GM23338 (cell line): Measurements from ENCODE around the gene ARID1B. TPM values are rescaled to one million over a fixed set of nuclear protein-coding genes. Genes with fewer than 3 reads are reported as not detected.

Experiments
- ATAC-seq: fragments of 200-7000 bp; cut with Tn5 transposase; 3 replicates; pipeline ENCODE4 v1.9.1; 2020
- DNase-seq: peaks from one replicate; pipeline ENCODE4 v3.0.0-alpha.2; 2015; ENCODE audit warnings: low spot score
- H2AFZ ChIP-seq: fragments of 200-600 bp; sonication (generic); 2 replicates; pipeline ENCODE4 v1.8.0; 2016; ENCODE audit warnings: antibody characterized with exemption, mild to moderate bottlenecking, moderate library complexity
- H3F3A ChIP-seq: fragments of 200-600 bp; sonication (generic); replicated peaks from 2 replicates; pipeline ENCODE4 v1.8.0; 2017; ENCODE audit warnings: antibody characterized with exemption, mixed run types, low read depth
- H3K27ac ChIP-seq: fragments of 200-600 bp; sonication (generic); 2 replicates; pipeline ENCODE4 v1.6.1; 2016; ENCODE audit warnings: low read depth
- H3K27me3 ChIP-seq: fragments of 200-600 bp; sonication (generic); 2 replicates; pipeline ENCODE4 v1.8.0; 2016; ENCODE audit warnings: mild to moderate bottlenecking, mixed run types, moderate library complexity; ENCODE audit not compliant: insufficient read depth
- H3K36me3 ChIP-seq: fragments of 200-600 bp; sonication (generic); 2 replicates; pipeline ENCODE4 v1.8.0; 2016; ENCODE audit warnings: mild to moderate bottlenecking; ENCODE audit not compliant: insufficient read depth
- H3K4me1 ChIP-seq: fragments of 200-600 bp; sonication (generic); 2 replicates; pipeline ENCODE4 v1.8.0; 2016; ENCODE audit warnings: mild to moderate bottlenecking, moderate library complexity; ENCODE audit not compliant: insufficient read depth
- H3K4me2 ChIP-seq: fragments of 200-600 bp; sonication (generic); 2 replicates; pipeline ENCODE4 v1.7.1; 2017; ENCODE audit warnings: mixed run types
- H3K4me3 ChIP-seq: fragments of 200-600 bp; sonication (generic); 2 replicates; pipeline ENCODE4 v1.6.1; 2016; ENCODE audit warnings: mixed run types
- H3K79me2 ChIP-seq: fragments of 200-600 bp; sonication (generic); replicated peaks from 2 replicates; pipeline ENCODE4 v1.8.0; 2017; ENCODE audit warnings: mild to moderate bottlenecking; ENCODE audit not compliant: insufficient read depth
- H3K9me2 ChIP-seq: fragments of 200-600 bp; sonication (generic); 2 replicates; pipeline ENCODE4 v1.8.0; 2017; ENCODE audit not compliant: insufficient read depth
- H4K20me1 ChIP-seq: fragments of 200-600 bp; sonication (generic); replicated peaks from 2 replicates; pipeline ENCODE4 v1.8.0; 2017; ENCODE audit warnings: mild to moderate bottlenecking; ENCODE audit not compliant: insufficient read depth
- H3K27ac Mint-ChIP-seq: 2 replicates; pipeline ENCODE4 v1.8.0; 2020; ENCODE audit warnings: inconsistent platforms, mild to moderate bottlenecking, moderate library complexity, mixed read lengths
- H3K27me3 Mint-ChIP-seq: 3 replicates; pipeline ENCODE4 v1.8.0; 2022; ENCODE audit warnings: low read depth, mild to moderate bottlenecking, moderate library complexity, mixed read lengths, inconsistent platforms; ENCODE audit not compliant: insufficient read depth, poor library complexity
- H3K36me3 Mint-ChIP-seq: 3 replicates; pipeline ENCODE4 v1.8.0; 2021; ENCODE audit warnings: low read depth, mild to moderate bottlenecking, inconsistent platforms, moderate library complexity, mixed read lengths
- H3K4me1 Mint-ChIP-seq: 3 replicates; pipeline ENCODE4 v1.8.0; 2020; ENCODE audit warnings: mild to moderate bottlenecking, inconsistent platforms, mixed read lengths
- H3K4me3 Mint-ChIP-seq: 3 replicates; pipeline ENCODE4 v1.8.0; 2021; ENCODE audit warnings: moderate library complexity, mild to moderate bottlenecking, inconsistent platforms, mixed read lengths
- H3K9me3 Mint-ChIP-seq: 3 replicates; pipeline ENCODE4 v1.8.0; 2020; ENCODE audit warnings: moderate library complexity, mild to moderate bottlenecking, inconsistent platforms, mixed read lengths
- CREB1 ChIP-seq: fragments of 250-450 bp; sonication (Bioruptor Pico); IDR thresholded peaks from 2 replicates; pipeline ENCODE4 v1.5.0; 2020; ENCODE audit warnings: low read depth, mild to moderate bottlenecking, moderate library complexity
- CTCF ChIP-seq, 2 experiments: fragments of 200-600 bp in 1 of 2; sonication (generic) in 1 of 2; conservative IDR thresholded peaks; 2 replicates each; pipeline versions ENCODE4 v1.5.1 to v1.6.1; 2016 to 2017; ENCODE audit warnings: antibody characterized with exemption in 2 of 2, low read depth in 2 of 2, mild to moderate bottlenecking in 2 of 2, moderate library complexity in 1 of 2
- ETS1 ChIP-seq: IDR thresholded peaks from 2 replicates; pipeline ENCODE4 v1.6.1; 2016; ENCODE audit warnings: antibody characterized with exemption
- EZH2 ChIP-seq: fragments of 200-600 bp; sonication (generic); IDR thresholded peaks from one replicate; pipeline ENCODE4 v1.8.0; 2017; ENCODE audit warnings: antibody characterized with exemption, mild to moderate bottlenecking, low read depth; ENCODE audit not compliant: unreplicated experiment
- JUNB ChIP-seq: IDR thresholded peaks from one replicate; pipeline ENCODE4 v1.6.1; 2016; ENCODE audit warnings: antibody characterized with exemption; ENCODE audit not compliant: unreplicated experiment
- NANOG ChIP-seq: IDR thresholded peaks from 2 replicates; pipeline ENCODE4 v1.6.1; 2016; ENCODE audit warnings: antibody characterized with exemption, borderline replicate concordance
- STAT1 ChIP-seq: IDR thresholded peaks from one replicate; pipeline ENCODE4 v1.6.1; 2016; ENCODE audit warnings: antibody characterized with exemption; ENCODE audit not compliant: unreplicated experiment
- ZNF114 ChIP-seq: fragments of 250-450 bp; sonication (Bioruptor Pico); IDR thresholded peaks from 2 replicates; pipeline ENCODE4 v1.5.0; 2020; ENCODE audit warnings: mild to moderate bottlenecking, moderate library complexity
- ZNF331 ChIP-seq: fragments of 250-450 bp; sonication (Bioruptor Pico); IDR thresholded peaks from 2 replicates; pipeline ENCODE4 v1.5.0; 2020; ENCODE audit warnings: low read depth, mild to moderate bottlenecking, moderate library complexity
- polyA plus RNA-seq: library from polyadenylated mRNA; unstranded; fragments of >200 nt; fragmentation: Nextera tagmentation; extraction: Ambion mirVana; gene quantifications from 2 replicates; pipeline ENCODE4 v1.2.1, GENCODE V29; 2016
- total RNA-seq: library from RNA; depleted of rRNA; stranded (reverse); fragments of >200 nt; shearing (Covaris generic); gene quantifications from 2 replicates; pipeline ENCODE4 v1.2.3, GENCODE V29; 2014
- TF ChIP-seq, protein P1 (sequence below): fragments of 250-450 bp; sonication (Bioruptor Pico); IDR thresholded peaks from 2 replicates; pipeline ENCODE4 v1.5.0; 2020; ENCODE audit warnings: mild to moderate bottlenecking, moderate library complexity

The ARID1B gene
- total and polyA plus RNA-seq, 2 experiments from 2014 or later: 59.3 to 72.2 TPM

- TF ChIP-seq, protein P1, sequence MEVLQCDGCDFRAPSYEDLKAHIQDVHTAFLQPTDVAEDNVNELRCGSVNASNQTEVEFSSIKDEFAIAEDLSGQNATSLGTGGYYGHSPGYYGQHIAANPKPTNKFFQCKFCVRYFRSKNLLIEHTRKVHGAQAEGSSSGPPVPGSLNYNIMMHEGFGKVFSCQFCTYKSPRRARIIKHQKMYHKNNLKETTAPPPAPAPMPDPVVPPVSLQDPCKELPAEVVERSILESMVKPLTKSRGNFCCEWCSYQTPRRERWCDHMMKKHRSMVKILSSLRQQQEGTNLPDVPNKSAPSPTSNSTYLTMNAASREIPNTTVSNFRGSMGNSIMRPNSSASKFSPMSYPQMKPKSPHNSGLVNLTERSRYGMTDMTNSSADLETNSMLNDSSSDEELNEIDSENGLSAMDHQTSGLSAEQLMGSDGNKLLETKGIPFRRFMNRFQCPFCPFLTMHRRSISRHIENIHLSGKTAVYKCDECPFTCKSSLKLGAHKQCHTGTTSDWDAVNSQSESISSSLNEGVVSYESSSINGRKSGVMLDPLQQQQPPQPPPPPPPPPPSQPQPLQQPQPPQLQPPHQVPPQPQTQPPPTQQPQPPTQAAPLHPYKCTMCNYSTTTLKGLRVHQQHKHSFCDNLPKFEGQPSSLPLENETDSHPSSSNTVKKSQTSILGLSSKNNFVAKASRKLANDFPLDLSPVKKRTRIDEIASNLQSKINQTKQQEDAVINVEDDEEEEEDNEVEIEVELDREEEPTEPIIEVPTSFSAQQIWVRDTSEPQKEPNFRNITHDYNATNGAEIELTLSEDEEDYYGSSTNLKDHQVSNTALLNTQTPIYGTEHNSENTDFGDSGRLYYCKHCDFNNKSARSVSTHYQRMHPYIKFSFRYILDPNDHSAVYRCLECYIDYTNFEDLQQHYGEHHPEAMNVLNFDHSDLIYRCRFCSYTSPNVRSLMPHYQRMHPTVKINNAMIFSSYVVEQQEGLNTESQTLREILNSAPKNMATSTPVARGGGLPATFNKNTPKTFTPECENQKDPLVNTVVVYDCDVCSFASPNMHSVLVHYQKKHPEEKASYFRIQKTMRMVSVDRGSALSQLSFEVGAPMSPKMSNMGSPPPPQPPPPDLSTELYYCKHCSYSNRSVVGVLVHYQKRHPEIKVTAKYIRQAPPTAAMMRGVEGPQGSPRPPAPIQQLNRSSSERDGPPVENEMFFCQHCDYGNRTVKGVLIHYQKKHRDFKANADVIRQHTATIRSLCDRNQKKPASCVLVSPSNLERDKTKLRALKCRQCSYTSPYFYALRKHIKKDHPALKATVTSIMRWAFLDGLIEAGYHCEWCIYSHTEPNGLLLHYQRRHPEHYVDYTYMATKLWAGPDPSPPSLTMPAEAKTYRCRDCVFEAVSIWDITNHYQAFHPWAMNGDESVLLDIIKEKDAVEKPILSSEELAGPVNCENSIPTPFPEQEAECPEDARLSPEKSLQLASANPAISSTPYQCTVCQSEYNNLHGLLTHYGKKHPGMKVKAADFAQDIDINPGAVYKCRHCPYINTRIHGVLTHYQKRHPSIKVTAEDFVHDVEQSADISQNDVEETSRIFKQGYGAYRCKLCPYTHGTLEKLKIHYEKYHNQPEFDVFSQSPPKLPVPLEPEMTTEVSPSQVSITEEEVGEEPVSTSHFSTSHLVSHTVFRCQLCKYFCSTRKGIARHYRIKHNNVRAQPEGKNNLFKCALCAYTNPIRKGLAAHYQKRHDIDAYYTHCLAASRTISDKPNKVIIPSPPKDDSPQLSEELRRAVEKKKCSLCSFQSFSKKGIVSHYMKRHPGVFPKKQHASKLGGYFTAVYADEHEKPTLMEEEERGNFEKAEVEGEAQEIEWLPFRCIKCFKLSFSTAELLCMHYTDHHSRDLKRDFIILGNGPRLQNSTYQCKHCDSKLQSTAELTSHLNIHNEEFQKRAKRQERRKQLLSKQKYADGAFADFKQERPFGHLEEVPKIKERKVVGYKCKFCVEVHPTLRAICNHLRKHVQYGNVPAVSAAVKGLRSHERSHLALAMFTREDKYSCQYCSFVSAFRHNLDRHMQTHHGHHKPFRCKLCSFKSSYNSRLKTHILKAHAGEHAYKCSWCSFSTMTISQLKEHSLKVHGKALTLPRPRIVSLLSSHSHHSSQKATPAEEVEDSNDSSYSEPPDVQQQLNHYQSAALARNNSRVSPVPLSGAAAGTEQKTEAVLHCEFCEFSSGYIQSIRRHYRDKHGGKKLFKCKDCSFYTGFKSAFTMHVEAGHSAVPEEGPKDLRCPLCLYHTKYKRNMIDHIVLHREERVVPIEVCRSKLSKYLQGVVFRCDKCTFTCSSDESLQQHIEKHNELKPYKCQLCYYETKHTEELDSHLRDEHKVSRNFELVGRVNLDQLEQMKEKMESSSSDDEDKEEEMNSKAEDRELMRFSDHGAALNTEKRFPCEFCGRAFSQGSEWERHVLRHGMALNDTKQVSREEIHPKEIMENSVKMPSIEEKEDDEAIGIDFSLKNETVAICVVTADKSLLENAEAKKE (CRISPR knock-in tag): no peak
- TF ChIP-seq STAT1: no peak
- no peak for TF ChIP-seq CREB1 (CRISPR knock-in tag)
- TF ChIP-seq ZNF331: no peak
Observed at GRCh38 chr6:157177731-157178336, 400.7 kb downstream of the ARID1B start (continued).

DNA sequence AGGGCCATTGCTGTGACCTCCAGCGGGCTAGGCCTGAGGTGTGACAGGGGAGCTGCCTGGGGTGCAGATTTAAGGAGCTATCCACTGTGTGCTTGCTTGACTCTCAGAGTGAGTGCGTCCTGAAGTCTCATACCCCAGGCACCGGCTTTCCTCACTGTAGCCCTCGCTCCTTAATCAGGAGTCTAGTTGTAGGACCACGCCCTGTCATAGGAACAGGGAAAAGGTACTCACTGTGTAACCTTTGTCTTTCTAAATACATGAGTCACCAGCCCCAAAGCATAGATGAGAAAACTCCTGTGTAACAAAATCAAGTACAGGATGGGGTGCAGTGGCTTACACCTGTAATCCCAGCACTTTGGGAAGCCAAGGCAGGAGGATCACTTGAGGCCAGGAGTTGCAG, 404.5 kb downstream of the ARID1B start:
- H3K4me3 Mint-ChIP-seq: no peak overlapping the region
- peaks cover 14% of the 10 kb centered on the region for H3K36me3 Mint-ChIP-seq
- no peak overlapping the region for H3K27ac Mint-ChIP-seq
- H3K27ac ChIP-seq: no peak overlapping the region
- no peaks in the 10 kb centered on the region for H3K9me2 ChIP-seq
- DNase-seq: no peak
- no peaks in the 10 kb centered on the region for H4K20me1 ChIP-seq
- no peaks in the 10 kb centered on the region; the same call in none of the 2 replicates for H3K36me3 ChIP-seq
- no peaks in the 10 kb centered on the region for H3K79me2 ChIP-seq
- peaks cover 4% of the 10 kb centered on the region for H3K27me3 Mint-ChIP-seq
- H3K4me1 Mint-ChIP-seq: peaks cover 18% of the 10 kb centered on the region
- H3K4me3 ChIP-seq: no peak overlapping the region
- H3K4me2 ChIP-seq: no peak overlapping the region
- no peak for ATAC-seq
- no peak overlapping the region for H2AFZ ChIP-seq
- H3K4me1 ChIP-seq: no peaks in the 10 kb centered on the region; the same call in 1 of the 2 replicates
- no peaks in the 10 kb centered on the region for H3K9me3 Mint-ChIP-seq
- H3F3A ChIP-seq: peaks cover 3% of the 10 kb centered on the region; the same call in 1 of the 2 replicates
- no peaks in the 10 kb centered on the region for H3K27me3 ChIP-seq
- no peak for TF ChIP-seq JUNB
- TF ChIP-seq ZNF114: no peak
- no peak for TF ChIP-seq CTCF (conservative IDR thresholded peaks at IDR 0.05; ENCODE audit: low read depth in 2 of 2)
- no peak for TF ChIP-seq ETS1
- no peak for TF ChIP-seq CREB1 (CRISPR knock-in tag)
- TF ChIP-seq EZH2: no peak
- TF ChIP-seq NANOG: no peak
